ENCODE measurements around the gene ZNF311.
"Not testable (repeated sequence)": the region's sequence is repeated elsewhere in the genome, so short reads cannot be mapped to it uniquely, and the experiment has no call there.

ZNF311 gene

DNA sequence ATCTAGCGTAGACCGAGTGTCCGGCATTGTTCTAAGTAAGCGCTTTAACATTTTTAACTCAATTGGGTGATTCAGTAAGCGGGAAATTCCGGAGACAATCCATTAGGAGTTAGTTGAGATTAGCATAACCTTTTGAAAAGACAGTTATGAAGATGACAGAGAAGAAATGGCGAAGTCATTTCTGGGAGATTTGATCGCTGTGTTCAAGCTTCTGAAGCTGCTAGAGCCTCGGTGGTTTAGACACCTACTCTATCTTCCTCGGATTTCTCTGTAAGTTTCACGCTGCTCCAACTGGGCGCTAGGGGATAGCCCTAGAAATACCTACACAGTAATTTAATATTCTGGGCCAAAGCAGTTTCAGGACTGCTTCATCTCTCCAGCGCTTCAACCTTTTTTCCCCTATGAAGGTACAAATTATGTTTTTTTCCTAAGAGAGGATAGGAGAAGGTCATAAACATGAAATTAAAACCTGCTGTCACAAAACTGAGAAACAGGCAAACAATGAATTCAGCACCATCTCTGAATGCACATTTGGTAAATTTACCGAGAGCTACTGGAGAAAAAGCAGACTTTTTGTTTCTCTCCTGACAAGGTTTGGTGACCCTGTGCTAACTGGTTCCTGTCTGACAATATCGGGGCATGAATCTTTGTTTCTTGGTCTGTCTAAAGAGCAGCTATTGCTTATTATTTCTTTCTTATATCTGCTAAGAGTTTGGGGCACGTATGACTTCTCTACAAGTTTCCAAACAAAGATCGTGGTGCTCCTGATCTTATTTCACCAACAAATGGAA is 22.4 kb downstream of the ZNF311 start:
- no peak for DNase-seq

DNA sequence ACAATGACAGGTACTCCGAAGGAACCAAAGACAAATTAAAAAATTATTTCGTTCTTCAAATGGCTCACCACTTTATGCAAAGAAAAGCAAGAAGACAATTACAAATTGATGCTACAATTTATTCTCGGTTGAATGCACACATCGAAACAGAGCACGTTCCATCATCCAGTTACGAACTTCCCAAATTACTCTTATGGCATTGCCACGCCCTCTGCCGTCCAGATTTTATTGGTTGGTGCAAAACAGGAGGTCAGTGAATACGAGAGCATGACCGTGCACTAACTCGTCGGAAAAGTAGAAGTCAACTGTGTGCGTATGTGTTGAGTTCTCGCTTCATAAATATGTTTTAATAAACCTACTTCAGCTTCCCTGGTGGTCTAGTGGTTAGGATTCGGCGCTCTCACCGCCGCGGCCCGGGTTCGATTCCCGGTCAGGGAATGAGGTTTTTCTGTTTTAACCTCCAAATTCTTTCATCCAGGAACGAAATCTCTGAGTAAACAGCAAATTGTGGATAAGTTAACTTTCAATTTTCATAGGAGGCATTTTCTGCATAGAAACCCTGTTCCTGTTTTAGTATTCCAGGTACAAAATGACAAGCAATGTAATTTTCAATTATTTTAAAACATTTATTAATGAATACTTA is 23.2 kb downstream of the ZNF311 start:
- DNase-seq, result peak in 3 of 4 experiments; percentile 28 to 73 (median 50)

DNA sequence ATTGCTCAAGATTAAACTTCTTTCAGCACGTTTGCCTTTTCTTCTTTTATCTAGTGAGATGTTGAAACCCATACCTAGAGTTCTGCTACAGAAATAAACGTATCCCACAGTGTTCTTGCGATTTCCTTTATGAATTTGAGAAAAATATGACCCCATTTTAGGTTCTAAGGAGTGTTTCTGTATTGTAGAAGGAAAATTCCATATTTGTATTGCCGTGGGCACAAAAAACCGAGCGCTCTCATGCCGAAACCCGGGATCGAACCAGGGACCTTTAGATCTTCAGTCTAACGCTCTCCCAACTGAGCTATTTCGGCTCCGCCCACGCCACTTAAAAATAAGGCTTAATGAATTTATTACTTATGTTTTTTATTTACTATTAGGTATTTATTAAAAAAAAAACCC is 23.7 kb downstream of the ZNF311 start:
- DNase-seq, result peak; percentile 38 to 73 (median 50)

DNA sequence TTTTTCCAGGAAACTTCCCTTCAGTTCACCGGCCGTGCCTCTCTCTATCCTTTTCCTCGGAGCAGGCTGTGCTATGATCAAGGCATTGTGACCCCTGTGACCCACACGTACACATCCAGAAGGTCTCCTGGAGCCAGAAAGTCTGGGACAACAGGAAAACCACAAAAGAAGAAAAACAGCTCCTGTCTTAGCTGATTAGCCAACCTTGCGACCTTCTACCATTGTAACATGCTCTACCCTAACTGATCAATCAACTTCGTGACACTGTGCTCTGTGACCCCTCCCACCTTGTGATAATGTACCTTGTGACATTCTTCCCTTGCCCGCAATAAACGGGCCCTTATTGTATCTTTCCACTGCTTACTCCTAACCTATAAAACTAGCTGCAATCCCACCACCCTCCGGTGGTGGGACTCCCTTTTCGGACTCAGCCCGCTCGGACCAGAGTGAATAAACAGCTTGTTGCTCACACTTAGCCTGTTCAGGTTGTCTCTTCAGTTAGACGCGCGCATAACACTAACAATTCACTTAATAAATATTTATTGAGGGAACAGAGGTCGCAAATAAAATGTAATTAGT is 24.2 kb downstream of the ZNF311 start:
- no peak for DNase-seq

DNA sequence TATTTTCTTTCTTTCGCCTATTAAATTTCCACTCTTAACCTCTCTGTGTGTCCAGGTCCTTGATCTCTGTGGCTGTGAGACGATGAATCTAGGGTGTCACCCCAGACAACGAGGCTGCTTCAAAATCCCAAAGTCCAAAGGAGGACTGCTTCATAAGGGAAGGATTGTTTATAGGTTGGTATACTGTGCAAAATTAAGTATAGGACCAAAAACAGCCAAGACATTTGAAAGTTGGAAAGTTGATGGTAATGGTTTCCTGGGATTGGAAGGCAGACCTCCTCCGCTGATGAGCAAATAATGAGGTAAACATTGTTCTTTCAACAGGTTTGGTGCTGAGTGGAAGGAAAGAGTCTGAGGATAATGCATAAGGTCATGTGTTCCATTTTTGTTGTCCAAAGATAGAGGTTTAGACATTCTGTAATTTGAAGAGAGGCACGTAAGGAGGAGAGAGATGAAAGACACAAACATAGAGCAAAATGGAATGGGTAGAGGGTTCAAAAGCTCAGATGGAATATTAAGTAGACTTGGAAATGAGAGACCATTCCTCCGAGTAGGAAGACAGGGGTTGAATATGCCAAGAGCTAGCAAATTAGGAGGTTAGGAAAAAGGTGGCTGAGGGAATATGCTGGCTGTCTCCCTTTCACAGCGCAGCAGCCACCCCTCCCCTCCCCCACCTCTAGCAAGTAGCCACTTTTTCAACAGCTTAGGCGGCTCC is 24.8 kb downstream of the ZNF311 start:
- no peak for DNase-seq

DNA sequence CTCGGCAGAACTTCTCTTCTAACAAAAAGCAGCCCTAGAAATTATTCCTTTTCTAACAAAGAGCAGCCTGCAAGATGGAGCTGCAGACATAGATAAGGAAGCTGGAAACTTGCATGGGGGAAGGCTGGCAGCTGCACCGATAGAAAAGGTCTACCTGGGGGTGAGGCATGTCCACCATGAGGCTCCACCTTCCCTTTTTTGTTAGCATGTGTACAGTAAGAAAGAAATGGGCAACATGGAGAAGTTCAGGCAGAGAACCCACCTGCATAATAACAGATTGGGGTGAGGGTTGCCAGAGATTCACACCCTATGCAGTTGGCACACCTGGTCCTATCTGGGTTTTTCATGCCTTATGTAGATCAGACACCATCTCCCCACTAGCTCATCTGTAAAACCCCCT is 25.4 kb downstream of the ZNF311 start:
- no peak for DNase-seq

DNA sequence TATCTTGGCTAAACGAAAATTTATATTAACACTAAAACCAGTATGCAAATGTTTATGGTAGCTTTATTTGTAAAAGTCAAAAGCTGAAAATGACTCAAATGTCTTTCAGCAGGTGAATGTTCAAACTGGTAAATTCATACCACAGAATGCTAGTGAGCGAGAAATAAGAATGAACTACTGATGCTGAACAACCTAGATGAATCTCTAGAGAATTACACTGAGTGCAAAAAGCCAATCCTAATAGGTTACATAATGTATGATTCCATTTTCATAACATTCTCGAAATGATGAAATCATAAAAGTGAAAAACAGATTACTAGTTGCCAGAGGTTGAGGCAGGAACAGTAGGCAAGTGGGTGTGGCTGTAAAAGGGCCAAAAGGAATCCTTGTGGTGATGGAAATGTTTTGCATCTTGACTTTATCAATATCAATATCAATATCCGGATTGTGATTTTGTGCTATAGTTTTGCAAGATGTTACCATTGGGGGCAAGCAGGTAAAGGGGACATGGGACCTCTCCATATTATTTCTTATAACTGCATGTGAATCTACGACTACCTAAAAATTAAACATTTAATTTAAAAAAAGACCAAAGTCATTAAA is 26.1 kb downstream of the ZNF311 start:
- no peak for DNase-seq

DNA sequence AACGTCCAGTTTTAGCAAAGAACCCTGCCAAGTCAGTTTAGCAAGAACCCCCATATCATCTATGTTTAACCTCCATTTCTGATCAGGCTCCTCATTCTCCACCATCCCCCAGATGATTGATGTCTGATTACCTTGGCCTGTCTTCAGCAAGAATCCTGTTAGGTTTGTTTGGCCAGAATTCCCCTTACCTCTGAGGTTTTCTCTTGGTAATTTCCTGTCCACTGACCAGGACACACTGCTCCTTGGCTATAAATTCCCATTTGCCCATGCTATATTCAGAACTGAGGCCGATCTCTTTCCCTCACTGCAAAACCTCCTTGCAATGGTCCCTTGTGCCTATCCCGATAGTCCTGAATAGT is 27.0 kb downstream of the ZNF311 start:
- no peak for DNase-seq

DNA sequence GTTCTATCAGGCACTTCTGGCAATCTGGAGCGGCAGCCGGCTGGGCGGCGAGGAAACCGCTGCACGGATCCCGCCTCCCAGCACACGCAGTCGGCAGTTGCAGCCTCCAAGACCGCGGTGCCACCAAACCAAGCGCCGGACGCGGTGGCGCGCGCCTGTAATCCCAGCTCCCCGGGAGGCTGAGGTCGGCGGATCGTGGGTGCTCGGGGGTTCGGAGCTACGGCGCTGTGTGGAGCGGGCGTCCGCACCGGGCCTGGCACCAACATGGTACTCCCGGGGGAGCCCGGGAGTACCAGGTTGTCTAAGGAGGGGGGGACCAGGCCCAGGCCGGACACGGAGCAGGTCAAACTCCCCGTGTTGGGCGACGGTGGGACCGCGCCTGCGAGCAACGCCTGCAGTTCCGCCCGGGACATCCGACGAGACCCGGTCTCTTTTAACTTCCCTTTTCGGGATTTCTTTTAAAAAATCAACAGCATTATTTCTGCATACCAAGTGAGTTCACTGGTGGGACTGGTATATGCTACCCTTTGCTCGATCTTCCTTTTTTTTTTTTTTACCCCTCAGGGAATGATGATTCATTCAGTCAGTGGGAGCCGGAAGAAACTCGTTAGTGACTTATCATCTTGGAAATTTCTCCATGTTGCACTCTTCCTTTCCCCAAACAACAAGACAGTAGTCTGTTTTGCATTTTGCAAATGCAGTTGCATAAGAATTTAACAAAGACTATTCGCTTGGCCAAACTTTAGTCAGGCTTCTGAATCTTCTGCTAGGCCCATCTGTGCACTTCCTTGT is 27.6 kb downstream of the ZNF311 start:
- no peak for DNase-seq

DNA sequence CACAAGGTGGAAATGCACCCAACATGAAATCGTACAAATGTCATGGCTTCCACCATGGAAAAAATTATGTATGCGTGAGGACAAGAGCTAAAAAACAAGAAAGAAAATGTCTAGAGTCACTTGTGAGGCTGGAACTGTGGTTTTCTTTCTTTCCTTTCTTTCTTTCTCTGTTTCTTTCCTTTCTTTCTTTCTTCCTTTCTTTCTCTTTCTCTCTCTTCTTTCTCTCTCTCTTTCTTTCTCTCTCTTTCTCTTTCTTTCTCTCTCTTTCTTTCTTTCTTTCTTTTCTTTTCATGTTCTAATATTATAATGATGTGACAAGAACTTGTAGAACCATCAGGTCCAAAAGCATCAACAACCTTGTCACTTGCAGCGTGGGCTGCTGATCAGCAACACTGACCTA is 28.4 kb downstream of the ZNF311 start:
- no peak for DNase-seq

DNA sequence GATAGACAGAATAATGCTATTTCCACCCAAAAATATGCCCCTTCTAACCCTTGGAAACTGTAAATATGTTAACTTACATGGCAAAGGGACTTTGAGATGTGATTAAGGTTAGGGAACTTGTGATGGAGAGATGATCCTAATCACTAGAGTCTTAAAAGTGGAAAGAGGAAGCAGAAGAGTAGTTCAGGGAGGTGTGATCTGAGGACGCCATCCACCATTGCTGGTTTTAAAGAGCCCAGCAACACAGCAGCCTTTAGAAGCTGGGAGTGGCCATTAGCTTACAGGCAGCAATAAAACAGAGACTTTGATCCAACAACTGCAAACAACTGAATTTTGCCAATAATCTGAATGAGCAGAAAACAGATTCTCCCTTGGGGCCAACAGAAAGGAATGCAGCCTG is 30.6 kb downstream of the ZNF311 start:
- no peak for DNase-seq

DNA sequence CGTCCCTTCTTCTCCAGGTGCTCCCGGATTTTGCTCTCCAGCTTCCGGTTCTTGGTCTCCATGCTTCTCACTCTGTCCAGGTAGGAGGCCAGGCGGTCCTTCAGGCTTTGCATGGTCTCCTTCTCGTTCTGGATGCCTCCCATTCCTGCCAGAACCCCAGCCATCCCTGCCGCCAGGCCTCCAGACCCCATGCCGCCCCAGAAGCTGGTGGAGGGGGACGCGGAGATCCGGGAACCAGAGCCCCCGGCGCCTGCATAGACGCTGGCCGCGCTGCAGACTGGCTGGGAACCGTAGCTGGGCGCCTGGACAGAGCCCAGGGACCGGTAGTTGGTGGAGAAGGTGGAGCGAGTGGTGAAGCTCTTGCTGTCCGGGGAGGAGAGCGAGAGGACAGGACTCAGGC is 35.1 kb downstream of the ZNF311 start:
- not testable (repeated sequence) for DNase-seq

DNA sequence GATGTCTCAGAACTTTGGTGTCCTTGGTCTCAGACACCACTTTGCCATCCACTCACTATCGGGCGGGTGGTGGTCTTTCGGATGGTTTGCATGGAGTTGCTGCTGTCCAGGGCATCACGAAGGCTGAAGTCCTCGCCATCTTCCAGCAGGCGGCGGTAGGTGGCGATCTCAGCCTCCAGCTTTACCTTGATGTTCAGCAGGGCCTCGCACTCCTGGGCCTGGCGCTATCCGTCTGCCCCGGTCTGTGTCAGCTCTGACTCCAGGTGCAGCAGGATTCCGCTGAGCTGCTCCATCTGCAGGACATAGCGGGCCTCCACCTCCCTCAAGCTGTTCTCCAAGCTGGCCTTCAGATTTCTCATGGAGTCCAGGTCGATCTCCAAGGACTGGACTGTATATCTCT is 36.0 kb downstream of the ZNF311 start:
- no peak for DNase-seq

DNA sequence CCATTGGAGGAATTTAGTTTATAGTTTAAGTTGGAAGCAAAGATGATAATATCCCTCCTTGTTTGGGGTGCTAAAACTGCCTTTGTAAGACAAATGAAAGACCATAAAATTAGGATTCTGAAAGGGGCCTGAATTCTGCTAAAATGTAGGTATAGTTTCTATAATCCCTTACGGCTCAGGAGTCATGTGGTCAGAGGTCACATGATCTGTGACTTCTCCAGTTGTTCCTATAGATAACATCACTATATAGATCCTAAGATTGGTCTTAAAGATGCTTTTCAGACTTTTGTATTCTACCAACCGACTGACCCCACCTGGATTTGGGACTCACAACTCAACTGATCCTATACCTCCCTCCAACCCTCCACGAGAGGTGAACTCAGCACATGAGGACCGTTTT is 36.6 kb downstream of the ZNF311 start:
- no peak for DNase-seq

DNA sequence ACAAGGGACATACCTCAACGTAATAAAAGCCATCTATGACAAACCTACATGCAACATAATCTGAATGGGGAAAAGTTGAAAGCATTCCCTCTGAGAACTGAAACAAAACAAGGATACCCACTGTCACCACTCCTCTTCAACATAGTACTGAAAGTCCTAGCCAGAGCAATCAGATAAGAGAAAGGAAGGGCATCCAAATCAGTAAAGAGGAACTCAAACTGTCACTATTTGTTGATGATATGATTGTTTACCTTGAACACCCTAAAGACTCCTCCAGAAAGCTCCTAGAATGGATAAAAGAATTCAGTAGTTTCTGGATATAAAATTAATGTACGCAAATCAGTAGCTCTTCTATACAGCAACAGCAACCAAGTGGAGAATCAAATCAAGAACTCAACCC is 39.4 kb downstream of the ZNF311 start:
- no peak for DNase-seq

DNA sequence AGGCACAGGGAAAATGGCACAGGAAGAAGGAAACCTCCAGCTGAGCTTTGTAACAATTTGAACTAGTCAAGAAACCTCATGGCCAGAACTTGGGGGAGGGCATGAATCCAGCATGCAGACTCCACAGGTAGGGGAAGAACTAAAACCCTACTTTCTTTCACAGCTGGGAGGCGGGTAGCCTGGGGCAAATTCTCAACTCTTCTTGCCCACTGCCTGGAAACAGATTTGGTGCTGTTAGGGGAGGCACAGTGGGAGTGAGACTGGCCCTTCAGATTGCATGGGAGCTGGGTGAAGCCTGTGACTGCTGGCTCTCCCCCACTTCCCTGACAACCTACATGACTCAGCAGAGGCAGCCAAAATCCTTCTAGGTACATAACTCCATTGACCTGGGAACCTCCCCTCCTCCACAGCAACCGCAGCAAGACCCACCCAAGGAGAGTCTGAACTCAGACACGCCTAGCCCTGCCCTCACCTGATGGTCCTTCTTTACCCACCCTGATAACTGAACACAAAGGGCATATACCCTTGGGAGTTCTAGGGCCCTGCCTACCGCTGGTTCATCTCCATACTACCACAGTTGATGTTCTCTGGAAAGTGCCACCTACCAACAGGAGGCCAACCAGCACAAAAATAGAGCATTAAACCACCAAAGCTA is 44.1 kb downstream of the ZNF311 start:
- DNase-seq, result no peak

DNA sequence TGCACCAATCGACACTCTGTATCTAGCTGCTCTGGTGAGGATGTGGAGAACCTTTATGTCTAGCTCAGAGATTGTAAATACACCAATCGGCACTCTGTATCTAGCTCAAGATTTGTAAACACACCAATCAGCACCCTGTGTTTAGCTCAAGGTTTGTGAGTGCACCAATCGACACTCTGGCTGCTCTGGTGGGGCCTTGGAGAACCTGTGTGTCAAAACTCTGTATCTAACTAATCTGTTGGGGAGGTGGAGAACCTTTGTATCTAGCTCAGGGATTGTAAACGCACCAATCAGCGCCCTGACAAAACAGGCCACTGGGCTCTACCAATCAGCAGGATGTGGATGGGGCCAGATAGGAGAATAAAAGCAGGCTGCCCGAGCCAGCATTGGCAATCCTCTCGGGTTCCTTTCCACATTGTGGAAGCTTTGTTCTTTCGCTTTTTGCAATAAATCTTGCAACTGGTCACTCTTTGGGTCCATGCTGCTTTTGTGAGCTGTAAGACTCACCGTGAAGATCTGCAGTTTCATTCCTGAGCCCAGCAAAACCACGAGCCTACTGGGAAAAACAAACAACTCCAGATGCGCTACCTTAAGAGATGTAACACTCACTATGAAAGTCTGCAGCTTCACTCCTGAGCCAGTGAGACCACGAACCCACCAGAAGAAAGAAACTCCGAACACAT is 46.4 kb downstream of the ZNF311 start:
- not testable (repeated sequence) for DNase-seq

DNA sequence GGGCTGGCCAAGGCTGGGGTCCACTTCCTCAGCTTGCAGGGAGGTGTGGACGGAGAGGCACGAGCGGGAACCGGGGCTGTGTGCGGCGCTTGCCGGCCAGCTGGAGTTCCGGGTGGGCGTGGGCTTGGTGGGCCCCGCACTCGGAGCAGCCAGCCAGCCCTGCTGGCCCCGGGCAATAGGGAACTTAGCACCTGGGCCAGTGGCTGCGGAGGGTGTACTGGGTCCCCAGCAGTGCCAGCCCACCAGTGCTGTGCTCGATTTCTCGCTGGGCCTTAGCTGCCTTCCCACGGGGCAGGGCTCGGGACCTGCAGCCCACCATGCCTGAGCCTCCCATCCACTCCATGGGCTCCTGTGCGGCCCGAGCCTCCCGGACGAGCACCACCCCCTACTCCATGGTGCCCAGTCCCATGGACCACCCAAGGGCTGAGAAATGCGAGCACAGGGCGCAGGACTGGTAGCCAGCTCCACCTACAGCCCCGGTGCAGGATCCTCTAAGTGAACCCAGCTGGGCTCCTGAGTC is 47.3 kb downstream of the ZNF311 start:
- DNase-seq, result not testable (repeated sequence)

DNA sequence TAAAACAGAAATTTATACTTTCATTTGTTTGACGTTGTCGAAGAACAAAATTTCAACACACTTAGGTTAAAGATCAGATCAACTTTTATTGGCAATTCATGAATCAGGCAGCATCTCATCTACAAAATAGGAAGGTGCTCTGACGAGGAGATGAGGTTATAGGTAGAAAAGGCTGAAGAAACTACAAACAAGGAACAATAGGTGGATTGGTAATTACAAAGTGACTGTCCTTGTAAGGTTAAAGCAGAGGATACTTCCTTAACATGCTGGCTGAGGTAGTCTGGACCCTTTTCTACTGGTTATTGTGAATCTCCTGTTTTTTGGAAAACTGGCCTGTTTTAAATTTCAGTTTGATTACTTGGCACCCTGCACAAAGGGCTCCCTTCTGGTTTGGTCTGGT is 48.8 kb downstream of the ZNF311 start:
- no peak for DNase-seq

DNA sequence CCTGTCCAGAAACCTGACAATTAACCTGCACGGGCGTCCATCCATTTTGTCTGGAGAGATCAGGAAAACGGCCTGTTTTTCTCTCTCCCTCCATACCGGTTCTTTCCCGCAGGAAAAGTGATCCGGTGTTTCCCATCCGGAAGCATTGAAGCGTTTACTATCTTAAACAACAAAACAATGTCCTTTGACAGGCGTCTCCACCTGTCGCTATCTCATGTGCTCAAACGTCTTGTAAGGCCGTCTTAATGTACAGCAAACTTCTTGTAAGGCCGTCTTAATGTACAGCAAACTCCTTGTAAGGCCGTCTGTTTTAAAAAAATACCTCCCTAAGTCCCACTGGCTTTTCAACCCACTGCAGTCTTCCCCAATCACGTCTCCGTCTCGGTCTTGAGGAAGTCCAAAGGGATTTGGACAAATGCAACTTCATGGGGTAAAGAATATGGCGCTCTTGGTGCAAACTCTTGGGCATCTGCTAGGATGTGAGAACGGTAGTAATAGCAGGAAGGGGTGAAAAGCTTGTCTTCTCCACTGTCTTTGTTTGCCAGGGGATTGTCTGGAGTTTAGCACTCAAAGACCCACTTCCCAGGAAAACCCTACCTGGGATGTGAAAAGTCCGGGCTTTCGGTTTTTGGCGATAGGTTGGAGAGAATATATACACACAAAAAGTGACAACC is 51.4 kb downstream of the ZNF311 start:
- DNase-seq, result no peak

All from activated CD4-positive, CD25-positive, alpha-beta regulatory T cell (primary cell).